Measurements from ENCODE around the gene TTN.

TTN gene

GRCh38 chr2:178574789-178575188, 232.4 kb downstream of the TTN start:
- in situ Hi-C loops (cut with HindIII; ENCODE audit: low pct_ligation_motif_present, low sequenced_read_pairs): no loop called here
- H3K36me3 ChIP-seq (replicated peaks): no peaks in the 10 kb centered on the region
- no peak for DNase-seq
- no peak overlapping the region for H3K4me3 ChIP-seq (ENCODE audit: low read depth, low read length)
- TF ChIP-seq CTCF (IDR thresholded peaks at IDR 0.05; ENCODE audit: low read depth, low read length, missing control alignments): no peak
- H3K27ac ChIP-seq: no peak overlapping the region
- H3K27me3 ChIP-seq (replicated peaks): no peaks in the 10 kb centered on the region

- TF ChIP-seq CTCF (IDR thresholded peaks at IDR 0.05; ENCODE audit: low read depth, low read length, missing control alignments): no peak
- in situ Hi-C loops (cut with HindIII; ENCODE audit: low pct_ligation_motif_present, low sequenced_read_pairs): no loop called here
Observed at GRCh38 chr2:178568227-178568626, 239.0 kb downstream of the TTN start.

GRCh38 chr2:178553047-178553446, 254.2 kb downstream of the TTN start:
- in situ Hi-C loops (cut with HindIII; ENCODE audit: low pct_ligation_motif_present, low sequenced_read_pairs): no loop called here
- Histone ChIP-seq H3K4me3 (ENCODE audit: low read depth, low read length) (no peak overlapping the region), H3K27ac (peak overlapping the region; percentile 29), H3K27me3 (replicated peaks) (no peaks in the 10 kb centered on the region), H3K36me3 (replicated peaks) (no peaks in the 10 kb centered on the region)
- peak; percentile 82 for DNase-seq
- no peak for TF ChIP-seq CTCF (IDR thresholded peaks at IDR 0.05; ENCODE audit: low read depth, low read length, missing control alignments)

More at GRCh38 chr2:178568227-178568626, 239.0 kb downstream of the TTN start:
- H3K27ac ChIP-seq: no peak overlapping the region
- H3K36me3 ChIP-seq (replicated peaks): no peaks in the 10 kb centered on the region
- no peaks in the 10 kb centered on the region for H3K27me3 ChIP-seq (replicated peaks)
- no peak overlapping the region for H3K4me3 ChIP-seq (ENCODE audit: low read depth, low read length)
- DNase-seq: no peak

GRCh38 chr2:178550352-178550751, 256.9 kb downstream of the TTN start:
- Histone ChIP-seq H3K27ac (no peak overlapping the region), H3K4me3 (ENCODE audit: low read depth, low read length) (no peak overlapping the region), H3K27me3 (replicated peaks) (no peaks in the 10 kb centered on the region), H3K36me3 (replicated peaks) (no peaks in the 10 kb centered on the region)
- DNase-seq: no peak
- in situ Hi-C loops (cut with HindIII; ENCODE audit: low pct_ligation_motif_present, low sequenced_read_pairs): no loop called here
- no peak for TF ChIP-seq CTCF (IDR thresholded peaks at IDR 0.05; ENCODE audit: low read depth, low read length, missing control alignments)

- no peak overlapping the region for H3K27ac ChIP-seq
- in situ Hi-C loops (cut with HindIII; ENCODE audit: low pct_ligation_motif_present, low sequenced_read_pairs): no loop called here
- H3K4me3 ChIP-seq (ENCODE audit: low read depth, low read length): no peak overlapping the region
- H3K27me3 ChIP-seq (replicated peaks): no peaks in the 10 kb centered on the region
- no peak for DNase-seq
- H3K36me3 ChIP-seq (replicated peaks): no peaks in the 10 kb centered on the region
- no peak for TF ChIP-seq CTCF (IDR thresholded peaks at IDR 0.05; ENCODE audit: low read depth, low read length, missing control alignments)
Observed at GRCh38 chr2:178542569-178542968, 264.7 kb downstream of the TTN start.

DNA sequence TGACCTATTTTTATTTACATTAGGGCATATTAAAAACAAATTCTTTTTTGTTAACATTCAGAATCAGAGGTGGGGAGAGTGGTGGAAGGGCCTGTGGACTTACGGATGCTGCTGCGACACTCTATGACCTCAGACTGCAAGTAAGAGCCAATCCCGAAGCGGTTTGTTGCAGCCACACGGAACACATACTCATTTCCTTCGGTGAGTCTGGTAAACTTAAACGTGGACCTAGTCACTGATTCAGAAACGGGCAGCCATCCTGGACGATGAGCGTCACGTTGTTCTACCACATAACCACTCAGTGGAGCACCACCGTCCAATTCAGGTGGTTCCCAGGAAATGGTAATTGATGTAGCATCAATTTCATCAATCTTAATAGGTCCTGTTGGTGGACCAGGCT, 265.1 kb downstream of the TTN start:
- no peak for TF ChIP-seq CTCF (IDR thresholded peaks at IDR 0.05; ENCODE audit: low read depth, low read length, missing control alignments)
- no peaks in the 10 kb centered on the region for H3K36me3 ChIP-seq (replicated peaks)
- H3K27ac ChIP-seq: no peak overlapping the region
- DNase-seq: no peak
- no peaks in the 10 kb centered on the region for H3K27me3 ChIP-seq (replicated peaks)
- H3K4me3 ChIP-seq (ENCODE audit: low read depth, low read length): no peak overlapping the region
- in situ Hi-C loops (cut with HindIII; ENCODE audit: low pct_ligation_motif_present, low sequenced_read_pairs): no loop called here
